Body of pancreas (tissue), 4 donors: ENCODE results near the gene ZNF276. TPM values are rescaled to one million over a fixed set of nuclear protein-coding genes. Genes with fewer than 3 reads are reported as not detected.

ENCODE experiments used
- ATAC-seq: fragments of 150-250 bp; one replicate; pipeline ENCODE4 v1.9.1; 2016
- DNase-seq, 4 donors: peaks; one replicate each; pipeline ENCODE4 v3.0.0-alpha.2; 2019
- H3K27ac ChIP-seq, 4 donors: fragments of 200-600 bp; sonication (generic); 1 replicate in 3 of 4; 2 replicates in 1 of 4; pipeline versions ENCODE4 v1.5.1 to v1.6.1; 2016 to 2019; ENCODE audit warnings: mild to moderate bottlenecking in 1 of 4, mixed read lengths in 1 of 4, moderate library complexity in 1 of 4
- H3K27me3 ChIP-seq, 2 donors: fragments of 200-600 bp; sonication (generic); one replicate each; pipeline ENCODE4 v1.6.0; 2016; ENCODE audit warnings: mild to moderate bottlenecking in 1 of 2
- H3K36me3 ChIP-seq, 2 donors: fragments of 200-600 bp; sonication (generic); replicated peaks in 1 of 2; 2 replicates each; pipeline ENCODE4 v1.5.1; 2016; ENCODE audit warnings: low read depth in 2 of 2; ENCODE audit not compliant: insufficient read depth in 1 of 2
- H3K4me1 ChIP-seq: fragments of 200-600 bp; sonication (generic); one replicate; pipeline ENCODE4 v1.6.0; 2016
- H3K4me3 ChIP-seq, 2 donors: fragments of 200-600 bp; sonication (generic); 1 replicate in 1 of 2; 2 replicates in 1 of 2; pipeline ENCODE4 v1.5.1; 2016 to 2019
- H3K9me3 ChIP-seq, 3 donors: fragments of 200-600 bp; sonication (generic); 1 replicate in 2 of 3; 2 replicates in 1 of 3; pipeline ENCODE4 v1.5.1; 2016
- POLR2A ChIP-seq, 3 donors: fragments of 450-650 bp; IDR thresholded peaks; one replicate each; pipeline ENCODE4 v1.6.1; 2016; ENCODE audit warnings: antibody characterized with exemption in 3 of 3, mild to moderate bottlenecking in 2 of 3
- WGBS, 2 donors: methylation state at CpG; one replicate each; pipeline ENCODE4 v1.1.5; 2017; 5-methylcytosine and 5-hydroxymethylcytosine counted together
- intact Hi-C: fragments of 100-400 bp; cut with DNase I; formaldehyde crosslinking; loops from one replicate; pipeline ENCODE4 v1.15.1; 2023
- total RNA-seq, 2 donors: library from RNA; depleted of rRNA; stranded (reverse); fragments of >200 nt; gene quantifications; one replicate each; pipeline ENCODE4 v1.1.0, GENCODE V29; 2016
- TF ChIP-seq, protein P1 (sequence below), 7 experiments: fragments of 450-650 bp in 4 of 7; fragments of 200-600 bp in 3 of 7; sonication (generic) in 3 of 7; IDR thresholded peaks; one replicate each; pipeline ENCODE4 v1.5.1; 2016 to 2019; ENCODE audit warnings: antibody characterized with exemption in 7 of 7

Gene ZNF276
- total RNA-seq, 2 donors from 2014 or later = 20.8 to 41.2 TPM

GRCh38 chr16:89732142-89732917 lies 11.0 kb downstream of the ZNF276 start:
- no peak overlapping the region for H3K4me3 ChIP-seq
- H3K4me1 ChIP-seq = no peaks in the 10 kb centered on the region
- DNase-seq = no peak

DNA sequence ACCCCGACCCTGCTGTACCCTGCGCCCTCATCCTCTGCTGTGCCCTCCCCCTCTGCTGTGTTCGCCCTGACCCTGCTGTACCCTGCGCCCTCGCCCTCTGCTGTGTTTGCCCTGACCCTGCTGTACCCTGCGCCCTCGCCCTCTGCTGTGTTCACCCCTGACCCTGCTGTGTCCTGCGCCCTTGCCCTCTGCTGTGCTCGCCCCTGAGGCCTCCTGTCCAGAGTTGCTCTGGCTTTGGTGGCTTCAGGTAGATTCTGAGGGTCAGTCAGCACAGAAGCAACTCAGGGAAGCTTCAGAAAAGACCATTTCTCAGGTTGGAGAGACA lies 11.5 kb downstream of the ZNF276 start:
- H3K36me3 ChIP-seq = peaks cover 22 to 42% of the 10 kb centered on the region in 2 donors

More at GRCh38 chr16:89732142-89732917, 11.0 kb downstream of the ZNF276 start:
- Histone ChIP-seq H3K36me3 (peaks cover 22 to 38% of the 10 kb centered on the region in 2 donors), H3K27me3 (no peaks in the 10 kb centered on the region), H3K27ac (no peak overlapping the region), H3K9me3 (no peaks in the 10 kb centered on the region)
- ATAC-seq = no peak
- TF ChIP-seq, protein P1, sequence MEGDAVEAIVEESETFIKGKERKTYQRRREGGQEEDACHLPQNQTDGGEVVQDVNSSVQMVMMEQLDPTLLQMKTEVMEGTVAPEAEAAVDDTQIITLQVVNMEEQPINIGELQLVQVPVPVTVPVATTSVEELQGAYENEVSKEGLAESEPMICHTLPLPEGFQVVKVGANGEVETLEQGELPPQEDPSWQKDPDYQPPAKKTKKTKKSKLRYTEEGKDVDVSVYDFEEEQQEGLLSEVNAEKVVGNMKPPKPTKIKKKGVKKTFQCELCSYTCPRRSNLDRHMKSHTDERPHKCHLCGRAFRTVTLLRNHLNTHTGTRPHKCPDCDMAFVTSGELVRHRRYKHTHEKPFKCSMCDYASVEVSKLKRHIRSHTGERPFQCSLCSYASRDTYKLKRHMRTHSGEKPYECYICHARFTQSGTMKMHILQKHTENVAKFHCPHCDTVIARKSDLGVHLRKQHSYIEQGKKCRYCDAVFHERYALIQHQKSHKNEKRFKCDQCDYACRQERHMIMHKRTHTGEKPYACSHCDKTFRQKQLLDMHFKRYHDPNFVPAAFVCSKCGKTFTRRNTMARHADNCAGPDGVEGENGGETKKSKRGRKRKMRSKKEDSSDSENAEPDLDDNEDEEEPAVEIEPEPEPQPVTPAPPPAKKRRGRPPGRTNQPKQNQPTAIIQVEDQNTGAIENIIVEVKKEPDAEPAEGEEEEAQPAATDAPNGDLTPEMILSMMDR (IDR thresholded peaks at IDR 0.05) = no peak
- WGBS, 2 donors = 83 to 90% methylated on average over 23 to 24 of the region's 24 CpGs
- intact Hi-C loops = no loop called here

DNA sequence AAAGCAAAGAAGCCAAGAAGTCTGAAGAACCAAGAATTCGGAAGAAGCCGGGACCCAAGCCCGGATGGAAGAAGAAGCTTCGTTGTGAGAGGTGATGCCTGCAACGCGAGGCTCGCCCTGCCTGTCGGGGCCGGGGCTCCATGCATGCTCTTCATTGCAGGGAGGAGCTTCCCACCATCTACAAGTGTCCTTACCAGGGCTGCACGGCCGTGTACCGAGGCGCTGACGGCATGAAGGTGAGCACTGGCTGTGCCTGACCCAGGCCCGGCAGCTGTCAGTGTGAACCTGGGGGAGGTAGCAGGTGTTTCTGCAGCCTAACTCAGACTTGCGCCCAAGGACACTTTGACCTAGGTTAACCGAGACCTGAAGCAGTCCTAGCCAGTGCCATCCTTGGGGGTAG lies 12.0 kb downstream of the ZNF276 start:
- intact Hi-C loops = no loop called here
- no peak for DNase-seq
- no peak overlapping the region for H3K27ac ChIP-seq
- no peaks in the 10 kb centered on the region for H3K4me1 ChIP-seq
- TF ChIP-seq POLR2A (IDR thresholded peaks at IDR 0.05) = no peak
- TF ChIP-seq, protein P1 (IDR thresholded peaks at IDR 0.05) = no peak
- no peaks in the 10 kb centered on the region for H3K27me3 ChIP-seq
- H3K4me3 ChIP-seq = no peak overlapping the region
- WGBS, 2 donors = 89 to 96% methylated on average over 15 to 17 of the region's 17 CpGs
- ATAC-seq = no peak
- peaks cover 22 to 45% of the 10 kb centered on the region in 2 donors for H3K36me3 ChIP-seq
- H3K9me3 ChIP-seq = no peaks in the 10 kb centered on the region

More for the DNA sequence above, 11.5 kb downstream of the ZNF276 start:
- Histone ChIP-seq H3K27ac (no peak overlapping the region), H3K4me3 (no peak overlapping the region), H3K4me1 (no peaks in the 10 kb centered on the region), H3K27me3 (no peaks in the 10 kb centered on the region), H3K9me3 (no peaks in the 10 kb centered on the region)
- 89 to 93% methylated on average over 9 of the region's 9 CpGs for WGBS, 2 donors
- intact Hi-C loops = no loop called here
- ATAC-seq (no peak), DNase-seq (no peak)
- TF ChIP-seq, protein P1 (IDR thresholded peaks at IDR 0.05) = no peak
- no peak for TF ChIP-seq POLR2A (IDR thresholded peaks at IDR 0.05)

GRCh38 chr16:89733792-89734191 lies 12.5 kb downstream of the ZNF276 start:
- no peak for TF ChIP-seq POLR2A (IDR thresholded peaks at IDR 0.05)
- TF ChIP-seq, protein P1 (IDR thresholded peaks at IDR 0.05) = no peak
- 91 to 92% methylated on average over 19 to 21 of the region's 21 CpGs for WGBS, 2 donors
- ATAC-seq = no peak

GRCh38 chr16:89736554-89736953 lies 15.2 kb downstream of the ZNF276 start:
- Histone ChIP-seq H3K36me3 (peaks cover 11 to 49% of the 10 kb centered on the region in 2 donors), H3K4me1 (no peaks in the 10 kb centered on the region), H3K4me3 (no peak overlapping the region), H3K27ac (no peak overlapping the region), H3K9me3 (no peaks in the 10 kb centered on the region), H3K27me3 (no peaks in the 10 kb centered on the region)
- WGBS, 2 donors = 91 to 100% methylated on average over 2 of the region's 3 CpGs
- TF ChIP-seq, protein P1 (IDR thresholded peaks at IDR 0.05) = no peak
- TF ChIP-seq POLR2A (IDR thresholded peaks at IDR 0.05) = no peak
- no peak for ATAC-seq
- DNase-seq = no peak
- intact Hi-C loops = no loop called here

More at GRCh38 chr16:89733792-89734191, 12.5 kb downstream of the ZNF276 start:
- H3K27me3 ChIP-seq = no peaks in the 10 kb centered on the region
- DNase-seq = no peak
- H3K9me3 ChIP-seq = no peaks in the 10 kb centered on the region
- H3K36me3 ChIP-seq = peaks cover 22 to 50% of the 10 kb centered on the region in 2 donors
- H3K4me1 ChIP-seq = no peaks in the 10 kb centered on the region
- intact Hi-C loops = no loop called here
- H3K4me3 ChIP-seq = no peak overlapping the region
- H3K27ac ChIP-seq = no peak overlapping the region
